GM19035 (cell line): ENCODE measurements around the gene SLC25A36.
"Not testable (repeated sequence)": the region's sequence is repeated elsewhere in the genome, so short reads cannot be mapped to it uniquely, and the experiment has no call there.

ENCODE experiments used
- ATAC-seq: cut with Tn5 transposase; IDR thresholded peaks from one replicate; pipeline ENCODE4 v1.9.1; 2021; ENCODE audit not compliant: unreplicated experiment

Gene SLC25A36

GRCh38 chr3:140931016-140931454, 10.6 kb upstream of the SLC25A36 start:
- no peak for ATAC-seq

DNA sequence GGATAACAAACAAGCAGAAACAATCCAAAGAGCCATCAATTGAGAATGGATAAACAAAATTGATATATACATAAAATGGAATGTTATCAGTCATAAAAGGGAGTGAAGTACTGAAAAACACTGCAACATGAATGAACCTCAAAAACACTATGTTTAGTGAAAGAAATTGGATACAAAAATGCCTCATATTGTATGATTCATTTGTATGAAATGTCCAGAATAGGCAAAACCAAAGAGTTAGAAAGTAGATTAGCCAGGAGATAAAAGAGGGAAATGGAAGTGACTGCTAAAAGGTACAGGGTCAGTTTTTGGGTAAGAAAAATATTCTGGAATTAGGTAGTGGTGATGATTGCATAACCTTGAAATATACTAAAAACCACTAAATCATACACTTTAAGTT, 9.8 kb upstream of the SLC25A36 start:
- ATAC-seq = no peak

GRCh38 chr3:140933109-140933508, 8.5 kb upstream of the SLC25A36 start:
- no peak for ATAC-seq

- no peak for ATAC-seq
Observed at GRCh38 chr3:140933552-140933951, 8.1 kb upstream of the SLC25A36 start.

GRCh38 chr3:140939305-140939704, 2.3 kb upstream of the SLC25A36 start:
- ATAC-seq = not testable (repeated sequence)

GRCh38 chr3:140941090-140941433, 574 bp upstream of the SLC25A36 start:
- ATAC-seq = no peak

GRCh38 chr3:140942221-140943104, 827 bp downstream of the SLC25A36 start:
- peak; percentile 48 for ATAC-seq

GRCh38 chr3:140943781-140944552, 2.3 kb downstream of the SLC25A36 start:
- no peak for ATAC-seq

GRCh38 chr3:140948460-140949249, 7.0 kb downstream of the SLC25A36 start:
- no peak for ATAC-seq

DNA sequence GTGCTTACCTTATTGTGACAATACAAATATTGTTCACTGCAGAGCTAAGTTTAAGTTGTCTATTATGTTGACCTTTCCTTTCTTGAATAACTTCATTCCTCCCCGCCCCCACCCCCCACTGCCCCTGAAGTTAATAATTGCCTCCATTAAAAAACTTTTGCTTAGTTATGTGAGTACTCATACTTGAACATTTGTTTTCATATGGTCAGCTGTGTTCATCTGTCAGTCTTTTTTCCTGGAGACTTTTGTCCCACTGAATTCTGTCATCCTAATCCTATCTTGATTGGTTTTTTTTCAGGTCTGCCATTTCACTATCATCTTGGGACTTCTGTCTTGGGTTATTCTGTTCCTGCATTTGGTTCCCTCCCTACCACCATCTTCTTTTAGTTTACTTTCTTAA, 8.5 kb downstream of the SLC25A36 start:
- no peak for ATAC-seq

- ATAC-seq = no peak
Observed at GRCh38 chr3:140950863-140951262, 9.2 kb downstream of the SLC25A36 start.

DNA sequence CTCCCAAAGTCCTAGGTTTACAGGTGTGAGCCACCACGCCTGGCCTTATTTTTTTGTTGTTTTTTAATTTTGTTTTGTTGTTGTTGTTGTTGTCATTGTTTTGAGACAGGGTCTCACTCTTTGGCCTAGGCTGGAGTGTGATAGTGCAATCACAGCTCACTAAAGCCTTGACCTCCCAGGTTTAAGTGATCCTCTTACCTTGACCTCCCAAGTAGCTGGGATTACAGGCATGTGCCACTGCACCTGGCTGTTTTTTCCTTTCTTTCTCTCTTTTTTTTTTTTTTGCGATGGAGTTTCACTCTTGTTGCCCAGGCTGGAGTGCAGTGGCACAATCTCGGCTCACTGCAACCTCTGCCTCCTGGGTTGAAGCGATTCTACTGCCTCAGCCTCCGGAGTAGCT, 10.1 kb downstream of the SLC25A36 start:
- not testable (repeated sequence) for ATAC-seq

GRCh38 chr3:140953028-140953960, 11.7 kb downstream of the SLC25A36 start:
- ATAC-seq = no peak

DNA sequence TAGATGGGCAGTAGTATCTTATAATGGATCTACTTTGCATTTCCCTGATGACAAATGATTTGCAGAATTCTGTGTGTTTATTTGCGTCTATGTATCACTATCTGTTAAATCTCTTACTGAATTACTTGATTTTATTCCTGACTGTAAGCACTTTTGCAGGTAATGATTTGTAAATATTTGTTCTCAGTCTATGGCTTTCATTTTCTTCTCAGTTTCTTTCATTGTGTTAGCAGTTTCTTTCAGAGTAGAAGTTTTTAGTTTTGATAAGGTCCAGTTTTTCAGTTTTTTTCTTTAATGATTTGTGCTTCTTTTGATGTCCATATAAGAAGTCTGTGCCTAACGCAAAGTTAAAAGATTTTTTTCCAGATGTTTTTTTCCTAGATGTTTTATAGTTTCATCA, 12.9 kb downstream of the SLC25A36 start:
- no peak for ATAC-seq

DNA sequence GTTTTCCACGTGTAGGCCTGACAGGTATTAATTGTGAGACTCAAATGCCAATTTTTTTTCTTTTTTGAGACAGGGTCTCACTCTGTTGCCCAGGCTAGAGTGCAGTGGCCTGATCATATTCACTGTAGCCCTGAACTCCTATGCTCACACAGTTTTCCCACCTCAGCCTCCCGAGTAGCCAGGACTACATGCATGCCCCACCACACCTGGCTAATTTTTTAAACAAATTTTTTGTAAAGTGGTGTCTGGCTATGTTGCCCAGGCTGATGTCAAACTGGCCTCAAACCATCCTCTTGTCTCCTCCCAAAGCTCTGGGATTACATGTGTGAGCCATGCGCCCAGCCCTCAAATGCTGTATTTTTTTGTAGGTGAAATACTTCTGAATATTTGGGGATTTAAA, 14.0 kb downstream of the SLC25A36 start:
- no peak for ATAC-seq

- no peak for ATAC-seq
Observed at GRCh38 chr3:140956058-140956835, 14.6 kb downstream of the SLC25A36 start.

DNA sequence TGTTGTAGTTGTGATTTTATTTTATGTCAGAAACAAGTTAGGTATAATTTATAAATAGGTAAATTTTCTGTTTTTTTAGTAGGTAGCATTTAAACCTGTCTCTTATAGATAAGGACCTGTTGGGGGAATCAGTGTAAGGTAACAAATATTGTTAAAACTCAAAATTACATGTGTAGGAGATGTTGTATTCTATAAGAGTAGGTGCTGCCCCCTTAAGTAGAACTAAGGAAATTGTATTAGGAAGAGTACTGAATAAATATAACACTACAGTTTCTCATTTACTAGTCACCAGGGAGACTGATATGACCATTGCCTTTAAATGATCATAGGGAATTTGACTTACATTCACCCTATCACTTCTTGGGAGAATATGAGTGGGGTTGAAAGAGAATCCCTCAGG, 31.2 kb downstream of the SLC25A36 start:
- no peak for ATAC-seq

DNA sequence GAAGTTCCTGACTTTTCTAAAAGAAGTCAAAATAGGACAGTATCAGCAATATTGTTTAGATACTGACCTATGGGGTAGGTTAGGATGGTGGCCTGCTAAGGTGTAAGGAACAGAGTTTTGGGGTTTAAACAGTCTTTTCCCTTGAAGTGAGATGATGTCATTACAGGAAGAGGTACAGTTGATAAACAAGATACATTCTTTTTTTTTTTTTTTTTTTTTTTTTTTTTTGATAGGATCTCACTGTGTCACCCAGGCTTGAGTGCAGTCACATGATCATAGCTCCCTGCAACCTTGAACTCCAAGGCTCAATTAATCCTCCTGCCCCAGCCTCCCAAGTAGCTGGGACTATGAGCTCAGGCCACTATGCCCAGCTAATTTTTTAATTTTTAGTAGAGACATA, 33.3 kb downstream of the SLC25A36 start:
- ATAC-seq = no peak

DNA sequence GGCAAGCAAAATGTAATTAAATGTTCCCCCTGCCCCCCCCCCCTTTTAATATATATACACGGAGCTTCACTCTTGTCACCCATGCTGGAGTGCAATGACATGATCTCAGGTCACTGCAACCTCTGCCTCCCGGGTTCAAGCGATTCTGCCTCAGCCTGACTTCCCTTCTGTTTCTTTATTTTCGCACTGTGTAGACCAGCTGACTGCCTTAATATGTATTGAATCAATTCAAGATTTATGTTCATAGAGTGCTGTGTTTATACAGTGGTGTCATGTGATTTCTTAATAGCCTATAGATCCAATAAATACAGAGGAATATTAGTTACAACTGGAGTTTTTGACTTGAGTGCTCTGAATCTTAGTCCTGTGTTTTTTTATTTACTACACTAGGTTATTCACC, 39.0 kb downstream of the SLC25A36 start:
- no peak for ATAC-seq

GRCh38 chr3:140987792-140988191, 46.2 kb downstream of the SLC25A36 start:
- ATAC-seq = not testable (repeated sequence)
